Breast epithelium (tissue), 3 donors: ENCODE data around the gene CST3.

ENCODE experiments used
- POLR2AphosphoS5 ChIP-seq, 3 donors: sonication (generic); formaldehyde crosslinking; IDR thresholded peaks; one replicate each; pipeline ENCODE4 v1.6.1; 2017; ENCODE audit warnings: antibody characterized with exemption in 3 of 3
- TF ChIP-seq, protein P1 (sequence below), 3 donors: fragments of 450-650 bp; IDR thresholded peaks; one replicate each; pipeline ENCODE4 v1.5.1; 2016 to 2017; ENCODE audit warnings: antibody characterized with exemption in 3 of 3, mild to moderate bottlenecking in 3 of 3, moderate library complexity in 3 of 3

DNA sequence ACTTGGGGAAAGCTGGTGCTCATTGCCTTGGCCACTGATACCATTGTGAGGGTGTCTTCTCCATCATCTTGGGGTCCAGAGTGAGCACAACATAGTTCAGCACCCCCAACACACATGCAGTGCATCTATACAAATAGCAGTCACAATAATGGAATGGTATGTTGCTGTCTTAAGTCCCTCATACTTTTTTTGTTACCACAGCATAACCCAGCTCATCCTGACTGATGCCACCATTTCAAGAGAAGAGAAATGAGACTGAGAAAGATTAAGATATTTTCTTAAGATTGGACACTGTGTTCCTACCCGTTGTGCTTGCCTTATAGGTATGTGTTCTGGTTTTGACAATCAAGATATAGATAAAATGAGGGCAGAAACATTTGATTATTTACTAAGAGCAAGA lies 35.5 kb upstream of the CST3 start:
- TF ChIP-seq, protein P1, sequence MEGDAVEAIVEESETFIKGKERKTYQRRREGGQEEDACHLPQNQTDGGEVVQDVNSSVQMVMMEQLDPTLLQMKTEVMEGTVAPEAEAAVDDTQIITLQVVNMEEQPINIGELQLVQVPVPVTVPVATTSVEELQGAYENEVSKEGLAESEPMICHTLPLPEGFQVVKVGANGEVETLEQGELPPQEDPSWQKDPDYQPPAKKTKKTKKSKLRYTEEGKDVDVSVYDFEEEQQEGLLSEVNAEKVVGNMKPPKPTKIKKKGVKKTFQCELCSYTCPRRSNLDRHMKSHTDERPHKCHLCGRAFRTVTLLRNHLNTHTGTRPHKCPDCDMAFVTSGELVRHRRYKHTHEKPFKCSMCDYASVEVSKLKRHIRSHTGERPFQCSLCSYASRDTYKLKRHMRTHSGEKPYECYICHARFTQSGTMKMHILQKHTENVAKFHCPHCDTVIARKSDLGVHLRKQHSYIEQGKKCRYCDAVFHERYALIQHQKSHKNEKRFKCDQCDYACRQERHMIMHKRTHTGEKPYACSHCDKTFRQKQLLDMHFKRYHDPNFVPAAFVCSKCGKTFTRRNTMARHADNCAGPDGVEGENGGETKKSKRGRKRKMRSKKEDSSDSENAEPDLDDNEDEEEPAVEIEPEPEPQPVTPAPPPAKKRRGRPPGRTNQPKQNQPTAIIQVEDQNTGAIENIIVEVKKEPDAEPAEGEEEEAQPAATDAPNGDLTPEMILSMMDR (IDR thresholded peaks at IDR 0.05), result no peak
- TF ChIP-seq POLR2AphosphoS5 (IDR thresholded peaks at IDR 0.05), result no peak
